GM23338 (cell line): ENCODE measurements around the gene MAPT.

ENCODE experiments used
- CREB1 ChIP-seq: fragments of 250-450 bp; sonication (Bioruptor Pico); IDR thresholded peaks from 2 replicates; pipeline ENCODE4 v1.5.0; 2020; ENCODE audit warnings: low read depth, mild to moderate bottlenecking, moderate library complexity
- EZH2 ChIP-seq: fragments of 200-600 bp; sonication (generic); IDR thresholded peaks from one replicate; pipeline ENCODE4 v1.8.0; 2017; ENCODE audit warnings: antibody characterized with exemption, mild to moderate bottlenecking, low read depth; ENCODE audit not compliant: unreplicated experiment
- EZH2phosphoT487 ChIP-seq: fragments of 200-600 bp; sonication (generic); IDR thresholded peaks from one replicate; pipeline ENCODE4 v1.8.1; 2018; ENCODE audit warnings: antibody characterized with exemption; ENCODE audit not compliant: unreplicated experiment
- JUNB ChIP-seq: IDR thresholded peaks from one replicate; pipeline ENCODE4 v1.6.1; 2016; ENCODE audit warnings: antibody characterized with exemption; ENCODE audit not compliant: unreplicated experiment
- NANOG ChIP-seq: IDR thresholded peaks from 2 replicates; pipeline ENCODE4 v1.6.1; 2016; ENCODE audit warnings: antibody characterized with exemption, borderline replicate concordance
- POLR2AphosphoS5 ChIP-seq: IDR thresholded peaks from 2 replicates; pipeline ENCODE4 v1.6.1; 2016; ENCODE audit warnings: antibody characterized with exemption, low read depth
- ZNF331 ChIP-seq: fragments of 250-450 bp; sonication (Bioruptor Pico); IDR thresholded peaks from 2 replicates; pipeline ENCODE4 v1.5.0; 2020; ENCODE audit warnings: low read depth, mild to moderate bottlenecking, moderate library complexity
- TF ChIP-seq, protein P1 (sequence below), 2 experiments: fragments of 200-600 bp in 1 of 2; sonication (generic) in 1 of 2; conservative IDR thresholded peaks; 2 replicates each; pipeline versions ENCODE4 v1.5.1 to v1.6.1; 2016 to 2017; ENCODE audit warnings: antibody characterized with exemption in 2 of 2, low read depth in 2 of 2, mild to moderate bottlenecking in 2 of 2, moderate library complexity in 1 of 2
- TF ChIP-seq, protein P2 (sequence below): IDR thresholded peaks from one replicate; pipeline ENCODE4 v1.6.1; 2018; ENCODE audit warnings: antibody characterized with exemption; ENCODE audit not compliant: unreplicated experiment

DNA sequence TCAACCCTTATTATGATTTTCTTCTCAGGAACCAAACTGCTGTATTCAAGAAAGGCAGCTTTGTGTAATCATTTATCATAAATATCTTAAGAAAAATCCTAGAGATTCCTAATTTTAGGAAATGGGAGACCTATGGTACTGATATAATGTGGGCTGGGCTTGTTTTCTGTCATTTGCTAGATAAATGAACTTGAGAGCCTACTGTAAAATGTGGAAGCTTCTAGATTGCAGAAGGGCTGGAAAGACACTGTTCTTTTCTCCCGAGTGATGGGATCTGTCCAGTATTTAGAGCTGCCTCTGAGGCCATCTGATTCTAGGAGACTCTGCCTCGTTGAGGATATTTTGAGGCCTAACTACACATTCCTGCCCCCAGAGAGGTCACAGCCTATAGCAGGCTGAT is 84.8 kb downstream of the MAPT start:
- TF ChIP-seq, protein P1, sequence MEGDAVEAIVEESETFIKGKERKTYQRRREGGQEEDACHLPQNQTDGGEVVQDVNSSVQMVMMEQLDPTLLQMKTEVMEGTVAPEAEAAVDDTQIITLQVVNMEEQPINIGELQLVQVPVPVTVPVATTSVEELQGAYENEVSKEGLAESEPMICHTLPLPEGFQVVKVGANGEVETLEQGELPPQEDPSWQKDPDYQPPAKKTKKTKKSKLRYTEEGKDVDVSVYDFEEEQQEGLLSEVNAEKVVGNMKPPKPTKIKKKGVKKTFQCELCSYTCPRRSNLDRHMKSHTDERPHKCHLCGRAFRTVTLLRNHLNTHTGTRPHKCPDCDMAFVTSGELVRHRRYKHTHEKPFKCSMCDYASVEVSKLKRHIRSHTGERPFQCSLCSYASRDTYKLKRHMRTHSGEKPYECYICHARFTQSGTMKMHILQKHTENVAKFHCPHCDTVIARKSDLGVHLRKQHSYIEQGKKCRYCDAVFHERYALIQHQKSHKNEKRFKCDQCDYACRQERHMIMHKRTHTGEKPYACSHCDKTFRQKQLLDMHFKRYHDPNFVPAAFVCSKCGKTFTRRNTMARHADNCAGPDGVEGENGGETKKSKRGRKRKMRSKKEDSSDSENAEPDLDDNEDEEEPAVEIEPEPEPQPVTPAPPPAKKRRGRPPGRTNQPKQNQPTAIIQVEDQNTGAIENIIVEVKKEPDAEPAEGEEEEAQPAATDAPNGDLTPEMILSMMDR (conservative IDR thresholded peaks at IDR 0.05; ENCODE audit: low read depth in 2 of 2): no peak
- TF ChIP-seq POLR2AphosphoS5 (no peak), JUNB (no peak), EZH2 (no peak), EZH2phosphoT487 (no peak), ZNF331 (CRISPR knock-in tag) (no peak), CREB1 (CRISPR knock-in tag) (no peak), NANOG (no peak)
- TF ChIP-seq, protein P2, sequence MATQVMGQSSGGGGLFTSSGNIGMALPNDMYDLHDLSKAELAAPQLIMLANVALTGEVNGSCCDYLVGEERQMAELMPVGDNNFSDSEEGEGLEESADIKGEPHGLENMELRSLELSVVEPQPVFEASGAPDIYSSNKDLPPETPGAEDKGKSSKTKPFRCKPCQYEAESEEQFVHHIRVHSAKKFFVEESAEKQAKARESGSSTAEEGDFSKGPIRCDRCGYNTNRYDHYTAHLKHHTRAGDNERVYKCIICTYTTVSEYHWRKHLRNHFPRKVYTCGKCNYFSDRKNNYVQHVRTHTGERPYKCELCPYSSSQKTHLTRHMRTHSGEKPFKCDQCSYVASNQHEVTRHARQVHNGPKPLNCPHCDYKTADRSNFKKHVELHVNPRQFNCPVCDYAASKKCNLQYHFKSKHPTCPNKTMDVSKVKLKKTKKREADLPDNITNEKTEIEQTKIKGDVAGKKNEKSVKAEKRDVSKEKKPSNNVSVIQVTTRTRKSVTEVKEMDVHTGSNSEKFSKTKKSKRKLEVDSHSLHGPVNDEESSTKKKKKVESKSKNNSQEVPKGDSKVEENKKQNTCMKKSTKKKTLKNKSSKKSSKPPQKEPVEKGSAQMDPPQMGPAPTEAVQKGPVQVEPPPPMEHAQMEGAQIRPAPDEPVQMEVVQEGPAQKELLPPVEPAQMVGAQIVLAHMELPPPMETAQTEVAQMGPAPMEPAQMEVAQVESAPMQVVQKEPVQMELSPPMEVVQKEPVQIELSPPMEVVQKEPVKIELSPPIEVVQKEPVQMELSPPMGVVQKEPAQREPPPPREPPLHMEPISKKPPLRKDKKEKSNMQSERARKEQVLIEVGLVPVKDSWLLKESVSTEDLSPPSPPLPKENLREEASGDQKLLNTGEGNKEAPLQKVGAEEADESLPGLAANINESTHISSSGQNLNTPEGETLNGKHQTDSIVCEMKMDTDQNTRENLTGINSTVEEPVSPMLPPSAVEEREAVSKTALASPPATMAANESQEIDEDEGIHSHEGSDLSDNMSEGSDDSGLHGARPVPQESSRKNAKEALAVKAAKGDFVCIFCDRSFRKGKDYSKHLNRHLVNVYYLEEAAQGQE: no peak
